ENCODE measurements around the gene LARGE2. TPM values are rescaled to one million over a fixed set of nuclear protein-coding genes. Genes with fewer than 3 reads are reported as not detected.

LARGE2 gene
- total RNA-seq, 1 donor from 2014 or later = 0.36 TPM

DNA sequence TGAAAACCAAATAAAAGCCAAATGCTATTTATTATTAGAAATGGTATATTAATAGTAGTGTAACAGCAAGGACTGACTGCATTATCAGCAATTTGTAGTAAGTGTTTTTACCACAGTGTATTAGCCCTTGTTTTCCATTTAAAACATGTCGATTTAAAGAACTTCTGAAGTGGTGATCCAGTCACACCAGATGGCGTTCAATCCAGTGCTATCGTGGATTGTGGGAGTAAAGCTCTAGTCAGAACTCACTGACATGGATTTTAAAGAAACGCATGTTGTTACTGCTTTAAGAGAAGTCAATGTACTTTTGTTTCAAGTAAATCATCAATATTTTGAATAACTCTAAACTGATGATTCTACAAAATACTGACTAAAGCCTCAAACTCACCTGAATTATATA lies 51.1 kb downstream of the LARGE2 start:
- Histone ChIP-seq H3K36me3 (ENCODE audit: insufficient read depth, low read length) (peaks cover 11% of the 10 kb centered on the region), H3K9ac (ENCODE audit: low read length) (no peak overlapping the region), H3K4me3 (ENCODE audit: insufficient read depth, low read depth, low read length) (no peak overlapping the region), H3K9me3 (ENCODE audit: insufficient read depth, low read depth, low read length) (no peaks in the 10 kb centered on the region), H3K4me1 (ENCODE audit: insufficient read depth, low read length) (no peaks in the 10 kb centered on the region), H2AFZ (ENCODE audit: low read depth, low read length) (no peak overlapping the region), H3K27me3 (ENCODE audit: insufficient read depth, low read length) (no peaks in the 10 kb centered on the region), H3K4me2 (ENCODE audit: low read length) (no peak overlapping the region), H3K27ac (ENCODE audit: low read depth, low read length) (no peak overlapping the region), H4K20me1 (ENCODE audit: insufficient read depth, low read length) (no peaks in the 10 kb centered on the region), H3K79me2 (ENCODE audit: insufficient read depth, low read length) (no peaks in the 10 kb centered on the region)
- H3K36me3 Mint-ChIP-seq (ENCODE audit: low read depth, unreplicated experiment) = peaks cover 8% of the 10 kb centered on the region
- FAIRE-seq (no peak), DNase-seq (ENCODE audit: low read depth) (no peak)
- no peak overlapping the region for H3K27ac Mint-ChIP-seq (ENCODE audit: unreplicated experiment)
- peaks cover 9% of the 10 kb centered on the region for H3K4me1 Mint-ChIP-seq (ENCODE audit: low read depth, unreplicated experiment)
- no peak overlapping the region for H3K4me3 Mint-ChIP-seq (ENCODE audit: unreplicated experiment)
- no peaks in the 10 kb centered on the region for H3K27me3 Mint-ChIP-seq (ENCODE audit: low read depth, unreplicated experiment)
- H3K9me3 Mint-ChIP-seq (ENCODE audit: unreplicated experiment) = no peaks in the 10 kb centered on the region
- no peak for TF ChIP-seq EZH2 (IDR thresholded peaks at IDR 0.05; ENCODE audit: insufficient read depth, low read length)
- TF ChIP-seq, protein P1, sequence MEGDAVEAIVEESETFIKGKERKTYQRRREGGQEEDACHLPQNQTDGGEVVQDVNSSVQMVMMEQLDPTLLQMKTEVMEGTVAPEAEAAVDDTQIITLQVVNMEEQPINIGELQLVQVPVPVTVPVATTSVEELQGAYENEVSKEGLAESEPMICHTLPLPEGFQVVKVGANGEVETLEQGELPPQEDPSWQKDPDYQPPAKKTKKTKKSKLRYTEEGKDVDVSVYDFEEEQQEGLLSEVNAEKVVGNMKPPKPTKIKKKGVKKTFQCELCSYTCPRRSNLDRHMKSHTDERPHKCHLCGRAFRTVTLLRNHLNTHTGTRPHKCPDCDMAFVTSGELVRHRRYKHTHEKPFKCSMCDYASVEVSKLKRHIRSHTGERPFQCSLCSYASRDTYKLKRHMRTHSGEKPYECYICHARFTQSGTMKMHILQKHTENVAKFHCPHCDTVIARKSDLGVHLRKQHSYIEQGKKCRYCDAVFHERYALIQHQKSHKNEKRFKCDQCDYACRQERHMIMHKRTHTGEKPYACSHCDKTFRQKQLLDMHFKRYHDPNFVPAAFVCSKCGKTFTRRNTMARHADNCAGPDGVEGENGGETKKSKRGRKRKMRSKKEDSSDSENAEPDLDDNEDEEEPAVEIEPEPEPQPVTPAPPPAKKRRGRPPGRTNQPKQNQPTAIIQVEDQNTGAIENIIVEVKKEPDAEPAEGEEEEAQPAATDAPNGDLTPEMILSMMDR (IDR thresholded peaks at IDR 0.05; ENCODE audit: insufficient read depth, low read depth, low read length) = no peak

DNA sequence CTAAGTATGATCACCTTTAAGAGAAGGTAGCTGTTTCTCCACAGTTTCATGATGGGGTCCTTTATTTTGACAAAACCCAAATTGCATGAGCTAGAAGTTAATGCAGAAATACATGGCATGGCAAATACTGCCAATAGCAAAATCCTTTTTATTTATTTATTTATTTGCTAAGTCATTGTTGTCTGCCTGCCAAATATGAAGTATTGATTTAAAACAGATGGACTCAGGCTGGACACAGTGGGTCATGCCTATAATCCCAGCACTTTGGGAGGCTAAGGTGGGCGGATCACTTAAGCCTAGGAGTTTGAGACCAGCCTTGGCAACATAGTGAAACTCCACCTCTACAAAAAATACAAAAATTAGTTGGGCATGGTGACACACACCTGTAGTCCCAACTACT lies 52.4 kb downstream of the LARGE2 start:
- no peaks in the 10 kb centered on the region for H3K27me3 ChIP-seq (ENCODE audit: insufficient read depth, low read length)
- no peak for FAIRE-seq
- H3K4me3 ChIP-seq (ENCODE audit: insufficient read depth, low read depth, low read length) = no peak overlapping the region
- H2AFZ ChIP-seq (ENCODE audit: low read depth, low read length) = no peak overlapping the region
- H4K20me1 ChIP-seq (ENCODE audit: insufficient read depth, low read length) = no peaks in the 10 kb centered on the region
- no peaks in the 10 kb centered on the region for H3K9me3 ChIP-seq (ENCODE audit: insufficient read depth, low read depth, low read length)
- Mint-ChIP-seq H3K9me3 (ENCODE audit: unreplicated experiment) (no peaks in the 10 kb centered on the region), H3K4me1 (ENCODE audit: low read depth, unreplicated experiment) (peaks cover 6% of the 10 kb centered on the region), H3K27me3 (ENCODE audit: low read depth, unreplicated experiment) (no peaks in the 10 kb centered on the region), H3K27ac (ENCODE audit: unreplicated experiment) (no peak overlapping the region), H3K4me3 (ENCODE audit: unreplicated experiment) (no peak overlapping the region), H3K36me3 (ENCODE audit: low read depth, unreplicated experiment) (peaks cover 6% of the 10 kb centered on the region)
- H3K79me2 ChIP-seq (ENCODE audit: insufficient read depth, low read length) = no peaks in the 10 kb centered on the region
- H3K9ac ChIP-seq (ENCODE audit: low read length) = no peak overlapping the region
- no peaks in the 10 kb centered on the region for H3K4me1 ChIP-seq (ENCODE audit: insufficient read depth, low read length)
- no peak for TF ChIP-seq EZH2 (IDR thresholded peaks at IDR 0.05; ENCODE audit: insufficient read depth, low read length)
- TF ChIP-seq, protein P1 (IDR thresholded peaks at IDR 0.05; ENCODE audit: insufficient read depth, low read depth, low read length) = no peak
- no peak overlapping the region for H3K4me2 ChIP-seq (ENCODE audit: low read length)
- DNase-seq (ENCODE audit: low read depth) = no peak
- H3K27ac ChIP-seq (ENCODE audit: low read depth, low read length) = no peak overlapping the region
- peaks cover 11% of the 10 kb centered on the region for H3K36me3 ChIP-seq (ENCODE audit: insufficient read depth, low read length)

Other genes with a start within 250 kb of the LARGE2 start
- 23.4 and 24.0 TPM in 2 replicates for gene SLC35C1, start 117.5 kb upstream of the LARGE2 start, total RNA-seq
- gene CRY2, start 75.2 kb upstream of the LARGE2 start, total RNA-seq = 14.4 and 16.9 TPM in 2 replicates
- gene MAPK8IP1, start 37.0 kb upstream of the LARGE2 start, total RNA-seq = 13.3 and 14.7 TPM in 2 replicates
- gene FREY1, start 15.4 kb upstream of the LARGE2 start, total RNA-seq = 0.79 and 1.5 TPM in 2 replicates
- gene PEX16, start 4.8 kb upstream of the LARGE2 start, total RNA-seq = 25.8 and 25.9 TPM in 2 replicates
- gene PHF21A, start 198.8 kb downstream of the LARGE2 start, total RNA-seq = 64.2 and 69.3 TPM in 2 replicates

Data from astrocyte (in vitro differentiated cells and primary cell).